ENCODE measurements around the gene BPGM. TPM values are rescaled to one million over a fixed set of nuclear protein-coding genes. Genes with fewer than 3 reads are reported as not detected.
"Not testable (repeated sequence)": the region's sequence is repeated elsewhere in the genome, so short reads cannot be mapped to it uniquely, and the experiment has no call there.

The BPGM gene
- polyA plus RNA-seq, 3 donors, result 45.7 to 49.0 (median 47.6) TPM

- no peak for DNase-seq (ENCODE audit: low read depth in 3 of 3, low spot score in 2 of 3)
Observed at GRCh38 chr7:134630893-134631292, 15.8 kb upstream of the BPGM start.

- DNase-seq (ENCODE audit: low read depth in 3 of 3, low spot score in 2 of 3), result no peak
Observed at GRCh38 chr7:134632052-134632451, 14.6 kb upstream of the BPGM start.

GRCh38 chr7:134632937-134633540 lies 13.6 kb upstream of the BPGM start:
- DNase-seq (ENCODE audit: low read depth in 3 of 3, low spot score in 2 of 3), result peak in 1 of 3 donors; percentile 13

- DNase-seq (ENCODE audit: low read depth in 3 of 3, low spot score in 2 of 3), result no peak
Observed at GRCh38 chr7:134636008-134636449, 10.6 kb upstream of the BPGM start.

- DNase-seq (ENCODE audit: low read depth in 3 of 3, low spot score in 2 of 3), result no peak
Observed at GRCh38 chr7:134637441-134637840, 9.2 kb upstream of the BPGM start.

- no peak for DNase-seq (ENCODE audit: low read depth in 3 of 3, low spot score in 2 of 3)
Observed at GRCh38 chr7:134637934-134638719, 8.5 kb upstream of the BPGM start.

- DNase-seq (ENCODE audit: low read depth in 3 of 3, low spot score in 2 of 3), result no peak
Observed at GRCh38 chr7:134639061-134639460, 7.6 kb upstream of the BPGM start.

- DNase-seq (ENCODE audit: low read depth in 3 of 3, low spot score in 2 of 3), result no peak
Observed at GRCh38 chr7:134639683-134640279, 6.9 kb upstream of the BPGM start.

- DNase-seq (ENCODE audit: low read depth in 3 of 3, low spot score in 2 of 3), result no peak
Observed at GRCh38 chr7:134640842-134641715, 5.6 kb upstream of the BPGM start.

GRCh38 chr7:134641981-134642380 lies 4.7 kb upstream of the BPGM start:
- DNase-seq (ENCODE audit: low read depth in 3 of 3, low spot score in 2 of 3), result not testable (repeated sequence)

- no peak for DNase-seq (ENCODE audit: low read depth in 3 of 3, low spot score in 2 of 3)
Observed at GRCh38 chr7:134643131-134643530, 3.5 kb upstream of the BPGM start.

- no peak for DNase-seq (ENCODE audit: low read depth in 3 of 3, low spot score in 2 of 3)
Observed at GRCh38 chr7:134645478-134645877, 1.2 kb upstream of the BPGM start.

GRCh38 chr7:134645935-134646334 lies 718 bp upstream of the BPGM start:
- DNase-seq (ENCODE audit: low read depth in 3 of 3, low spot score in 2 of 3), result peak in 1 of 3 donors; percentile 10

GRCh38 chr7:134648456-134648855 lies 1.8 kb downstream of the BPGM start:
- DNase-seq (ENCODE audit: low read depth in 3 of 3, low spot score in 2 of 3), result no peak

GRCh38 chr7:134649226-134649775 lies 2.6 kb downstream of the BPGM start:
- no peak for DNase-seq (ENCODE audit: low read depth in 3 of 3, low spot score in 2 of 3)

- DNase-seq (ENCODE audit: low read depth in 3 of 3, low spot score in 2 of 3), result no peak
Observed at GRCh38 chr7:134651991-134652390, 5.3 kb downstream of the BPGM start.

GRCh38 chr7:134654104-134654775 lies 7.6 kb downstream of the BPGM start:
- DNase-seq (ENCODE audit: low read depth in 3 of 3, low spot score in 2 of 3), result no peak

GRCh38 chr7:134657526-134657925 lies 10.9 kb downstream of the BPGM start:
- DNase-seq (ENCODE audit: low read depth in 3 of 3, low spot score in 2 of 3), result peak in 1 of 3 donors; percentile 10

- DNase-seq (ENCODE audit: low read depth in 3 of 3, low spot score in 2 of 3), result no peak
Observed at GRCh38 chr7:134660242-134660785, 13.7 kb downstream of the BPGM start.

GRCh38 chr7:134660961-134661376 lies 14.3 kb downstream of the BPGM start:
- DNase-seq (ENCODE audit: low read depth in 3 of 3, low spot score in 2 of 3), result no peak
